Esophagus (tissue), 2 donors: ENCODE data around the gene MLLT3. TPM values are rescaled to one million over a fixed set of nuclear protein-coding genes. Genes with fewer than 3 reads are reported as not detected.
"Not testable (repeated sequence)": the region's sequence is repeated elsewhere in the genome, so short reads cannot be mapped to it uniquely, and the experiment has no call there.

Source experiments
- H3K27ac ChIP-seq, 2 donors: one replicate each; pipeline ENCODE4 v1.5.1; 2013; ENCODE audit warnings: low read depth in 2 of 2, mild to moderate bottlenecking in 2 of 2, inconsistent platforms in 1 of 2, low read length in 1 of 2, moderate library complexity in 1 of 2
- H3K27me3 ChIP-seq, 2 donors: one replicate each; pipeline ENCODE4 v1.6.1; 2013; ENCODE audit warnings: low read length in 2 of 2, control low read depth in 1 of 2, mild to moderate bottlenecking in 1 of 2; ENCODE audit not compliant: insufficient read depth in 2 of 2, control insufficient read depth in 1 of 2
- H3K36me3 ChIP-seq, 2 donors: one replicate each; pipeline ENCODE4 v1.6.1; 2013; ENCODE audit warnings: low read length in 1 of 2; ENCODE audit not compliant: control insufficient read depth in 2 of 2, insufficient read depth in 2 of 2
- H3K4me1 ChIP-seq, 2 donors: one replicate each; pipeline ENCODE4 v1.6.1; 2013; ENCODE audit warnings: low read length in 1 of 2; ENCODE audit not compliant: control insufficient read depth in 2 of 2, insufficient read depth in 2 of 2
- H3K4me3 ChIP-seq, 2 donors: one replicate each; pipeline ENCODE4 v1.5.1; 2013; ENCODE audit warnings: low read length in 2 of 2, mild to moderate bottlenecking in 2 of 2, low read depth in 1 of 2, moderate library complexity in 1 of 2
- H3K9me3 ChIP-seq, 2 donors: one replicate each; pipeline ENCODE4 v1.6.1; 2013; ENCODE audit warnings: mild to moderate bottlenecking in 2 of 2, low read depth in 1 of 2, low read length in 1 of 2, moderate library complexity in 1 of 2; ENCODE audit not compliant: control insufficient read depth in 2 of 2, insufficient read depth in 1 of 2
- WGBS, 2 donors: extraction: QIAGEN DNeasy Blood & Tissue Kit; methylation state at CpG; one replicate each; pipeline ENCODE4 v1.1.7; 2013; 5-methylcytosine and 5-hydroxymethylcytosine counted together
- polyA plus RNA-seq, 2 donors: library from polyadenylated mRNA; stranded (reverse); fragments of 200-250 nt; gene quantifications; one replicate each; pipeline ENCODE4 v1.2.3, GENCODE V29; 2013
- donor health status: healthy with polysubstance abuse.
- donor health status: Bipolar disorder and iron deficiency.

The MLLT3 gene
- polyA plus RNA-seq, result 1 to 10 TPM; 4.6 to 5.0 TPM

- Histone ChIP-seq H3K4me3 (peak within 1 kb of the TSS; percentile 74 to 81), H3K4me1 (no peaks in the 10 kb centered on the region), H3K27me3 (no peaks in the 10 kb centered on the region), H3K36me3 (no peaks in the 10 kb centered on the region), H3K9me3 (peaks cover 0 to 1% of the 10 kb centered on the region in 2 donors), H3K27ac (peak within 1 kb of the TSS; percentile 89 to 91)
- 0 to 1% methylated on average over 41 of the region's 41 CpGs for WGBS, 2 donors
These were observed at the start of gene MLLT3 for GRCh38 chr9:20622330-20623020. Gene MLLT3 (minus strand): TSS chr9:20622499.

GRCh38 chr9:20671635-20672034, 49.3 kb upstream of the MLLT3 start:
- Histone ChIP-seq H3K27me3 (no peaks in the 10 kb centered on the region), H3K9me3 (no peaks in the 10 kb centered on the region), H3K36me3 (no peaks in the 10 kb centered on the region), H3K4me1 (no peaks in the 10 kb centered on the region), H3K4me3 (no peak overlapping the region), H3K27ac (no peak overlapping the region)
- 81 to 82% methylated on average over 4 of the region's 4 CpGs for WGBS, 2 donors

GRCh38 chr9:20670395-20670794, 48.1 kb upstream of the MLLT3 start:
- Histone ChIP-seq H3K27me3 (no peaks in the 10 kb centered on the region), H3K4me3 (no peak overlapping the region), H3K27ac (no peak overlapping the region), H3K36me3 (no peaks in the 10 kb centered on the region), H3K4me1 (no peaks in the 10 kb centered on the region), H3K9me3 (no peaks in the 10 kb centered on the region)
- WGBS, 2 donors, result 68 to 81% methylated on average over 6 of the region's 6 CpGs

- H3K4me3 ChIP-seq, result no peak overlapping the region
- H3K4me1 ChIP-seq, result no peaks in the 10 kb centered on the region
- H3K27ac ChIP-seq, result no peak overlapping the region
- H3K36me3 ChIP-seq, result no peaks in the 10 kb centered on the region
- H3K27me3 ChIP-seq, result no peaks in the 10 kb centered on the region
- 89 to 96% methylated on average over 3 of the region's 3 CpGs for WGBS, 2 donors
- no peaks in the 10 kb centered on the region for H3K9me3 ChIP-seq
These were observed 42.2 kb upstream of the MLLT3 start for GRCh38 chr9:20664501-20664900.

- H3K4me3 ChIP-seq, result no peak overlapping the region
- H3K9me3 ChIP-seq, result peaks cover 0 to 2% of the 10 kb centered on the region in 2 donors
- H3K27ac ChIP-seq, result no peak overlapping the region
- H3K36me3 ChIP-seq, result no peaks in the 10 kb centered on the region
- WGBS, 2 donors, result 91 to 94% methylated on average over 2 of the region's 2 CpGs
- H3K27me3 ChIP-seq, result no peaks in the 10 kb centered on the region
- H3K4me1 ChIP-seq, result no peaks in the 10 kb centered on the region
These were observed 40.8 kb upstream of the MLLT3 start for GRCh38 chr9:20663133-20663532.

- H3K27ac ChIP-seq, result no peak overlapping the region
- H3K27me3 ChIP-seq, result no peaks in the 10 kb centered on the region
- WGBS, 2 donors, result 62 to 74% methylated on average over 3 of the region's 3 CpGs
- H3K4me3 ChIP-seq, result no peak overlapping the region
- H3K36me3 ChIP-seq, result no peaks in the 10 kb centered on the region
- no peaks in the 10 kb centered on the region for H3K4me1 ChIP-seq
- H3K9me3 ChIP-seq, result peaks cover 0 to 2% of the 10 kb centered on the region in 2 donors
These were observed 39.9 kb upstream of the MLLT3 start for GRCh38 chr9:20662156-20662555.

- Histone ChIP-seq H3K27ac (no peak overlapping the region), H3K4me3 (no peak overlapping the region), H3K9me3 (peaks cover 0 to 2% of the 10 kb centered on the region in 2 donors), H3K36me3 (no peaks in the 10 kb centered on the region), H3K27me3 (no peaks in the 10 kb centered on the region), H3K4me1 (no peaks in the 10 kb centered on the region)
- WGBS, 2 donors, result 78 to 79% methylated on average over 2 of the region's 2 CpGs
These were observed 37.2 kb upstream of the MLLT3 start for GRCh38 chr9:20659474-20659967.

GRCh38 chr9:20658677-20659473, 36.6 kb upstream of the MLLT3 start:
- Histone ChIP-seq H3K36me3 (no peaks in the 10 kb centered on the region), H3K4me1 (no peaks in the 10 kb centered on the region), H3K27ac (no peak overlapping the region), H3K9me3 (peaks cover 0 to 2% of the 10 kb centered on the region in 2 donors), H3K27me3 (no peaks in the 10 kb centered on the region), H3K4me3 (peak overlapping the region; percentile 42 to 43)
- WGBS, 2 donors, result 65 to 70% methylated on average over 13 of the region's 13 CpGs

GRCh38 chr9:20658246-20658667, 36.0 kb upstream of the MLLT3 start:
- not testable (repeated sequence) for H3K27me3 ChIP-seq, H3K36me3 ChIP-seq, H3K27ac ChIP-seq, H3K4me1 ChIP-seq, H3K9me3 ChIP-seq
- peak overlapping the region; percentile 42 to 43 for H3K4me3 ChIP-seq
- WGBS, 2 donors, result 38 to 47% methylated on average over 21 to 25 of the region's 27 CpGs
